Measurements from ENCODE around the gene CCNB1.
"Not testable (repeated sequence)": the region's sequence is repeated elsewhere in the genome, so short reads cannot be mapped to it uniquely, and the experiment has no call there.

Gene CCNB1

GRCh38 chr5:69156456-69156855 lies 10.5 kb upstream of the CCNB1 start:
- no peak for TF ChIP-seq CTCF (IDR thresholded peaks at IDR 0.05; ENCODE audit: low read depth, low read length, missing control alignments)
- H3K4me3 ChIP-seq (replicated peaks; ENCODE audit: low read depth, low read length): no peak overlapping the region
- no peak for DNase-seq (ENCODE audit: extremely low read depth, low read depth)

DNA sequence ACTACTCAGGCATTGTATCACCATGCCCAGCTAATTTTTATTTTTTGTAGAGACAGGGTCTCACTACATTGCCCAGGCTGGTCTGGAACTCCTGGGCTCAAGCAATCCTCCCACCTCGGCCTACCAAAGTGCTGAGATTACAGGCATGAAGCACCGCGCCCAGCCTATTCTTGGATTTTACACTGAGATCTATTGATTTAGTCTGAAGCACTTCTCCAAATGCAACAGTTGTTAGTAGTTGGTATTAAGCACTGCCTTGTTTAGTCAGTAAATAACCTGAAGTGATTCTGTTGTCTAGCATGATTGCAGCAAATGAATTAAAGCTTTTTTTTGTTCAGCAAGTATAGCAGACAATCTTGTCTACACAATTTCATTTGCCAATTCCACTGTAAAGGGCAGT lies 8.9 kb upstream of the CCNB1 start:
- no peak overlapping the region for H3K4me3 ChIP-seq (replicated peaks; ENCODE audit: low read depth, low read length)
- no peak for DNase-seq (ENCODE audit: extremely low read depth, low read depth)
- TF ChIP-seq CTCF (IDR thresholded peaks at IDR 0.05; ENCODE audit: low read depth, low read length, missing control alignments): no peak

DNA sequence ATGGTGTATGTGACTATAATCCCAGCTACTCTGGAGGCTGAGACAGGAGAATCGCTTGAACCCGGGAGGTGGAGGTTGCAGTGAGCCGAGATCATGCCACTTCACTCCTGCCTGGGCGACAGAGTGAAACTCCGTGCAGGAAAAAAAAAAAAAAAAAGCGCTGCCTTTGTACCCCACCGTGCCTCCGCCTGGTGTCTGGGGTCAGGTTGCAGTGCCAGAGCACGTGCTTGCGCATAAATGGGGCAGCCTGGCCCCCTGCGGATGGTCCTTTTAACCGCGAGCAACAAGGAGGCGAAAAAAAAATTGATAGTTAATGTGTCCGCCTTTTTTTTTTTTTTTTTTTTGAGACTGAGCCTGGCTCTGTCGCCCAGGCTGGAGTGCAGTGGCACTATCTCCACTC lies 6.3 kb upstream of the CCNB1 start:
- no peak for TF ChIP-seq CTCF (IDR thresholded peaks at IDR 0.05; ENCODE audit: low read depth, low read length, missing control alignments)
- no peak overlapping the region for H3K4me3 ChIP-seq (replicated peaks; ENCODE audit: low read depth, low read length)
- DNase-seq (ENCODE audit: extremely low read depth, low read depth): no peak

DNA sequence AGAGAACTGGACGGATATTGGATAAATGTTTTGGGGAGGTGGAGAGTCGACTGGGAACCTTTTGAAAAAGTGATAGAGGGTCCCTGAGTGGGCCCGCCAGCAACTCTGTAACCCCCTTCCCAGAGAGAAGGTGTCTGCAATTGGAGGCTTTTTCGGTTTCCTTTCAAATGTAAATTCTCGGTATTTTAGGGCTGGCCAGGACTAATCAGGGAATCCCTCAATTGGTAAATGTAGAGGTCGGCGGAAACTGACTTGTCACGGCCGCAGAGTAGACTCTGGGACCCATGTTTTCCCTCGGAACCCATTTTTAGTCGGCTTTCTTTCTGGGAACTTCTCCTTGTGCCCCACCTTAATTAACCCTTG lies 524 bp downstream of the CCNB1 start:
- no peak for TF ChIP-seq CTCF (IDR thresholded peaks at IDR 0.05; ENCODE audit: low read depth, low read length, missing control alignments)
- peak overlapping the region; percentile 95 for H3K4me3 ChIP-seq (replicated peaks; ENCODE audit: low read depth, low read length)
- DNase-seq (ENCODE audit: extremely low read depth, low read depth): no peak

DNA sequence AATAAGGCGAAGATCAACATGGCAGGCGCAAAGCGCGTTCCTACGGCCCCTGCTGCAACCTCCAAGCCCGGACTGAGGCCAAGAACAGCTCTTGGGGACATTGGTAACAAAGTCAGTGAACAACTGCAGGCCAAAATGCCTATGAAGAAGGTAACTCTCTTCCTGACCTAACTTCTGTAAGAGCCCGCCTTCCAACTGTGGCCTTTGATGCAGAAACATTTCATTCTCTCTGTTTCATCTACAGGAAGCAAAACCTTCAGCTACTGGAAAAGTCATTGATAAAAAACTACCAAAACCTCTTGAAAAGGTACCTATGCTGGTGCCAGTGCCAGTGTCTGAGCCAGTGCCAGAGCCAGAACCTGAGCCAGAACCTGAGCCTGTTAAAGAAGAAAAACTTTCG lies 979 bp downstream of the CCNB1 start:
- no peak for TF ChIP-seq CTCF (IDR thresholded peaks at IDR 0.05; ENCODE audit: low read depth, low read length, missing control alignments)
- H3K4me3 ChIP-seq (replicated peaks; ENCODE audit: low read depth, low read length): peak overlapping the region; percentile 95
- DNase-seq (ENCODE audit: extremely low read depth, low read depth): no peak

- no peak for DNase-seq (ENCODE audit: extremely low read depth, low read depth)
- TF ChIP-seq CTCF (IDR thresholded peaks at IDR 0.05; ENCODE audit: low read depth, low read length, missing control alignments): no peak
- H3K4me3 ChIP-seq (replicated peaks; ENCODE audit: low read depth, low read length): no peak overlapping the region
Observed at GRCh38 chr5:69170495-69170894, 3.5 kb downstream of the CCNB1 start.

GRCh38 chr5:69170969-69171368 lies 4.0 kb downstream of the CCNB1 start:
- H3K4me3 ChIP-seq (replicated peaks; ENCODE audit: low read depth, low read length): no peak overlapping the region
- TF ChIP-seq CTCF (IDR thresholded peaks at IDR 0.05; ENCODE audit: low read depth, low read length, missing control alignments): no peak
- DNase-seq (ENCODE audit: extremely low read depth, low read depth): no peak

DNA sequence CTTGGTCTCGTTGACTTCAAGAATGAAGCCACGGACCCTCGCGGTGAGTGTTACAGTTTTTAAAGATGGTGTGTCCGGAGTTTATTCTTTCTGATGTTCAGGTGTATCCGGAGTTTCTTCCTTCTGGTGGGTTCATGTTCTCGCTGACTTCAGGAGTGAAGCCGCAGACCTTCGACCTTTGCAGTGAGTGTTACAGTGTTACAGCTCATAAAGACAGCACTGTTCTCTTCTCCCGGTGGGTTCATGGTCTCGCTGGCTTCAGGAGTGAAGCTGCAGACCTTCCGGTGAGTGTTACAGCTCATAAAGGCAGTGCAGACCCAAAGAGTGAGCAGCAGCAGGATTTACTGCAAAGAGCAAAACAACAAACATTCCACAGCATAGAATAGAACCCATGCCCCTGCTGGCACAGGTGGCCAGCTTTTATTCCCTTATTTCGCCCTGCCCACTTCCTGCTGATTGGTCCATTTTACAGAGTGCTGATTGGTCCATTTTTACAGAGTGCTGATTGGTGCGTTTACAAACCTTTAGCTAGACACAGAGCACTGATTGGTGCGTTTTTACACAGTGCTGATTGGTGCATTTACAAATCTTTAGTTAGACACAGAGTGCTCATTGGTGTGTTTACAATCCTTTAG lies 14.8 kb downstream of the CCNB1 start:
- H3K4me3 ChIP-seq (replicated peaks; ENCODE audit: low read depth, low read length): not testable (repeated sequence)

More for the DNA sequence above, 14.8 kb downstream of the CCNB1 start:
- DNase-seq (ENCODE audit: extremely low read depth, low read depth): not testable (repeated sequence)

All from HFF-Myc (cell line).